GM12878 (cell line): ENCODE results near the gene MTRF1. TPM values are rescaled to one million over a fixed set of nuclear protein-coding genes. Genes with fewer than 3 reads are reported as not detected.

Experiments
- ATAC-seq: fragments of 200-7000 bp; cut with Tn5 transposase; 3 replicates; pipeline ENCODE4 v1.9.1; 2020; ENCODE audit warnings: mild to moderate bottlenecking, moderate library complexity
- BruUV-seq: library from RNA; stranded (reverse); fragments of 400-500 nt; replicated peaks from 2 replicates; lab custom pipeline; 2021; lab: Mats Ljungman, UMichigan
- CTCF ChIA-PET: fragments of 300-600 bp; sonication (Branson Sonifier 250); formaldehyde crosslinking; extraction: SDS; loops from one replicate; lab custom pipeline; 2021; ENCODE audit warnings: inconsistent platforms; lab: Yijun Ruan, JAX
- POLR2A ChIA-PET: fragments of 350-600 bp; formaldehyde crosslinking; extraction: SDS; loops from one replicate; lab custom pipeline; 2021; ENCODE audit warnings: inconsistent platforms; lab: Charles Lee
- RAD21 ChIA-PET: fragments of 300-600 bp; sonication (Branson Sonifier 250); formaldehyde crosslinking; loops from one replicate; lab custom pipeline; 2023; ENCODE audit warnings: antibody characterized with exemption; ENCODE audit not compliant: unreplicated experiment; lab: Charles Lee
- SMC1A ChIA-PET: fragments of 300-600 bp; sonication (Branson Sonifier 250); formaldehyde crosslinking; loops from one replicate; lab custom pipeline; 2023; ENCODE audit not compliant: unreplicated experiment, uncharacterized antibody; lab: Charles Lee
- DNase-seq: peaks from one replicate; pipeline ENCODE4 v3.0.0-alpha.2; 2011; ENCODE audit warnings: low read depth, low spot score
- FAIRE-seq: peaks from 3 replicates; lab custom pipeline; 2011; peaks lifted over from hg19 to GRCh38; lab: Jason Lieb, UNC
- H2AFZ ChIP-seq: 2 replicates; pipeline ENCODE4 v1.6.0; 2011; ENCODE audit warnings: low read depth, low read length, control low read depth; ENCODE audit not compliant: control insufficient read depth
- H3K27ac ChIP-seq: 2 replicates; pipeline ENCODE4 v1.5.1; 2011; ENCODE audit warnings: control low read depth; ENCODE audit not compliant: control insufficient read depth, insufficient read depth
- H3K27me3 ChIP-seq, 2 experiments: replicated peaks in 1 of 2; 2 replicates each; pipeline versions ENCODE4 v1.6.0 to v1.6.1; 2011; ENCODE audit warnings: low read length in 1 of 2; ENCODE audit not compliant: control insufficient read depth in 2 of 2, insufficient read depth in 2 of 2
- H3K36me3 ChIP-seq, 2 experiments: 2 replicates each; pipeline ENCODE4 v1.5.1; 2011; ENCODE audit warnings: low read length in 1 of 2; ENCODE audit not compliant: control insufficient read depth in 2 of 2, insufficient read depth in 2 of 2
- H3K4me1 ChIP-seq: 2 replicates; pipeline ENCODE4 v1.6.1; 2011; ENCODE audit warnings: mild to moderate bottlenecking, low read length, moderate library complexity, mixed read lengths; ENCODE audit not compliant: control insufficient read depth, insufficient read depth
- H3K4me2 ChIP-seq: 2 replicates; pipeline ENCODE4 v1.6.0; 2011; ENCODE audit warnings: control low read depth; ENCODE audit not compliant: control insufficient read depth, insufficient read depth
- H3K4me3 ChIP-seq: fragments of 200-600 bp; sonication (generic); 2 replicates; pipeline ENCODE4 v1.5.1; 2016
- H3K79me2 ChIP-seq: 2 replicates; pipeline ENCODE4 v1.6.0; 2011; ENCODE audit warnings: low read length; ENCODE audit not compliant: control insufficient read depth, insufficient read depth
- H3K9ac ChIP-seq: 2 replicates; pipeline ENCODE4 v1.8.0; 2011; ENCODE audit warnings: low read length, control low read depth, mixed read lengths; ENCODE audit not compliant: control insufficient read depth, insufficient read depth
- H3K9me3 ChIP-seq: replicated peaks from 3 replicates; pipeline ENCODE4 v1.5.1; 2011; ENCODE audit warnings: mild to moderate bottlenecking, low read length; ENCODE audit not compliant: control insufficient read depth, insufficient read depth
- H4K20me1 ChIP-seq: 2 replicates; pipeline ENCODE4 v1.6.0; 2011; ENCODE audit not compliant: control insufficient read depth, insufficient read depth
- BMI1 ChIP-seq: fragments of 450-650 bp; IDR thresholded peaks from 2 replicates; pipeline ENCODE4 v1.6.1; 2016; ENCODE audit warnings: mild to moderate bottlenecking, moderate library complexity, borderline replicate concordance
- CEBPB ChIP-seq, 2 experiments: fragments of 150-350 bp in 1 of 2; IDR thresholded peaks; 2 replicates each; pipeline ENCODE4 v1.6.1; 2012 to 2014; ENCODE audit warnings: low read depth in 2 of 2, low read length in 2 of 2, borderline replicate concordance in 1 of 2, inconsistent platforms in 1 of 2
- E2F8 ChIP-seq: fragments of 450-650 bp; IDR thresholded peaks from 2 replicates; pipeline ENCODE4 v1.6.1; 2018; ENCODE audit warnings: mild to moderate bottlenecking, low read depth, moderate library complexity; ENCODE audit not compliant: partially characterized antibody
- ETV6 ChIP-seq, 2 experiments: fragments of 450-650 bp in 1 of 2; IDR thresholded peaks in 1 of 2; conservative IDR thresholded peaks in 1 of 2; 2 replicates each; pipeline ENCODE4 v1.6.1; 2014; ENCODE audit warnings: antibody characterized with exemption in 1 of 2, borderline replicate concordance in 1 of 2, low read depth in 1 of 2, mild to moderate bottlenecking in 1 of 2, moderate library complexity in 1 of 2
- JUND ChIP-seq: IDR thresholded peaks from 2 replicates; pipeline ENCODE4 v1.6.1; 2012; ENCODE audit warnings: low read depth, mild to moderate bottlenecking, low read length, improper control_type of control experiment, moderate library complexity
- MAX ChIP-seq: IDR thresholded peaks from 2 replicates; pipeline ENCODE4 v1.6.1; 2012; ENCODE audit warnings: low read depth, low read length, improper control_type of control experiment
- NFXL1 ChIP-seq: fragments of 450-650 bp; IDR thresholded peaks from 2 replicates; pipeline ENCODE4 v1.6.1; 2017; ENCODE audit warnings: antibody characterized with exemption, mild to moderate bottlenecking, borderline replicate concordance
- PAX5 ChIP-seq: IDR thresholded peaks from 2 replicates; pipeline ENCODE4 v1.6.1; 2011; ENCODE audit warnings: low read depth, low read length, borderline replicate concordance
- RBBP5 ChIP-seq: fragments of 200-600 bp; sonication (generic); conservative IDR thresholded peaks from 2 replicates; pipeline ENCODE4 v1.6.1; 2016
- SPI1 ChIP-seq: IDR thresholded peaks from 2 replicates; pipeline ENCODE4 v1.6.1; 2011; ENCODE audit warnings: low read depth, mild to moderate bottlenecking, low read length, moderate library complexity, borderline replicate concordance; ENCODE audit not compliant: insufficient read depth
- YY1 ChIP-seq: IDR thresholded peaks from 2 replicates; pipeline ENCODE4 v1.6.1; 2011; ENCODE audit warnings: low read depth, mild to moderate bottlenecking, low read length
- ZNF207 ChIP-seq: fragments of 450-650 bp; IDR thresholded peaks from 2 replicates; pipeline ENCODE4 v1.6.1; 2014; ENCODE audit warnings: antibody characterized with exemption, mild to moderate bottlenecking, borderline replicate concordance
- WGBS: methylation state at CpG from one replicate; pipeline ENCODE4 v1.1.6; 2016; ENCODE audit warnings: low lambda C conversion rate; ENCODE audit not compliant: insufficient replicate concordance, insufficient coverage; ENCODE audit errors: missing lambda C conversion rate; 5-methylcytosine and 5-hydroxymethylcytosine counted together
- in situ Hi-C: fragments of 300-500 bp; cut with MboI; formaldehyde crosslinking; loops from 9 replicates; pipeline ENCODE4 v1.14.3; 2018; ENCODE audit warnings: mixed read lengths
- intact Hi-C: fragments of 100-400 bp; cut with micrococcal nuclease; formaldehyde crosslinking; loops from one replicate; pipeline ENCODE4 v1.14.2; 2022; ENCODE audit not compliant: unreplicated experiment
- polyA plus RNA-seq, 11 experiments: library from polyadenylated mRNA; depleted of rRNA in 4 of 11; unstranded in 6 of 11; stranded (reverse) in 5 of 11; fragments of >200 nt; fragmentation: Nextera tagmentation in 4 of 11; fragmentation: Illumina TruSeq in 1 of 11; extraction: Ambion mirVana in 4 of 11; extraction: Trizol in 1 of 11; gene quantifications; 1 replicate in 1 of 11; 2 replicates in 10 of 11; pipeline versions ENCODE4 v1.2.1 to v1.2.3, GENCODE V29; 2011 to 2016; ENCODE audit warnings: inconsistent platforms in 2 of 11, missing spikeins in 2 of 11, low read depth in 1 of 11
- total RNA-seq, 4 experiments: library from RNA; depleted of rRNA in 3 of 4; stranded (reverse); fragments of >200 nt in 3 of 4; fragmentation: Illumina TruSeq in 1 of 4; extraction: Trizol in 1 of 4; gene quantifications; 2 replicates each; pipeline versions ENCODE4 v1.2.1 to v1.2.3, GENCODE V29; 2013 to 2021
- TF ChIP-seq, protein P1 (sequence below): IDR thresholded peaks from 2 replicates; pipeline ENCODE4 v1.6.1; 2011; ENCODE audit warnings: borderline replicate concordance, low read depth, mild to moderate bottlenecking, moderate library complexity, low read length; ENCODE audit not compliant: insufficient read depth, poor library complexity, severe bottlenecking
- TF ChIP-seq, protein P2 (sequence below): fragments of 450-650 bp; IDR thresholded peaks from 2 replicates; pipeline ENCODE4 v1.6.1; 2017; ENCODE audit warnings: mild to moderate bottlenecking, moderate library complexity

Gene MTRF1
- total and polyA plus RNA-seq, 10 of the 15 experiments (the other 5 are each of a cell fraction or from before 2014, with no cell fraction given) = 12.1 to 33.7 (median 20.6) TPM

GRCh38 chr13:41307884-41308640 lies 44.7 kb upstream of the MTRF1 start:
- DNase-seq (no peak), ATAC-seq (no peak), FAIRE-seq (no peak)
- ChIA-PET CTCF (no interaction called here), SMC1A (no interaction called here), RAD21 (no interaction called here), POLR2A (no interaction called here)
- Histone ChIP-seq H3K4me3 (no peak overlapping the region), H3K4me2 (no peak overlapping the region), H2AFZ (no peak overlapping the region), H3K9me3 (no peaks in the 10 kb centered on the region), H3K36me3 (no peaks in the 10 kb centered on the region), H3K27ac (no peak overlapping the region), H3K27me3 (no peaks in the 10 kb centered on the region), H4K20me1 (no peaks in the 10 kb centered on the region), H3K9ac (no peak overlapping the region), H3K79me2 (peaks cover 20% of the 10 kb centered on the region), H3K4me1 (no peaks in the 10 kb centered on the region)
- intact Hi-C loops (no loop called here), in situ Hi-C loops (no loop called here)
- WGBS = 79% methylated on average over 11 of the region's 11 CpGs
- BruUV-seq = no TSS peak
- TF ChIP-seq SPI1 (no peak), MAX (no peak), CEBPB (IDR thresholded peaks at IDR 0.05; ENCODE audit: borderline replicate concordance in 1 of 2, low read depth in 2 of 2, low read length in 2 of 2) (no peak), BMI1 (no peak), ETV6 (conservative IDR thresholded peaks at IDR 0.05 in 1 of 2, IDR thresholded peaks at IDR 0.05 in 1 of 2; ENCODE audit: borderline replicate concordance in 1 of 2, low read depth in 1 of 2) (no peak), E2F8 (no peak), NFXL1 (no peak), ZNF207 (no peak), JUND (no peak), RBBP5 (no peak), PAX5 (no peak), YY1 (no peak)
- TF ChIP-seq, protein P1, sequence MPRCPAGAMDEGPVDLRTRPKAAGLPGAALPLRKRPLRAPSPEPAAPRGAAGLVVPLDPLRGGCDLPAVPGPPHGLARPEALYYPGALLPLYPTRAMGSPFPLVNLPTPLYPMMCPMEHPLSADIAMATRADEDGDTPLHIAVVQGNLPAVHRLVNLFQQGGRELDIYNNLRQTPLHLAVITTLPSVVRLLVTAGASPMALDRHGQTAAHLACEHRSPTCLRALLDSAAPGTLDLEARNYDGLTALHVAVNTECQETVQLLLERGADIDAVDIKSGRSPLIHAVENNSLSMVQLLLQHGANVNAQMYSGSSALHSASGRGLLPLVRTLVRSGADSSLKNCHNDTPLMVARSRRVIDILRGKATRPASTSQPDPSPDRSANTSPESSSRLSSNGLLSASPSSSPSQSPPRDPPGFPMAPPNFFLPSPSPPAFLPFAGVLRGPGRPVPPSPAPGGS = no peak
- TF ChIP-seq, protein P2, sequence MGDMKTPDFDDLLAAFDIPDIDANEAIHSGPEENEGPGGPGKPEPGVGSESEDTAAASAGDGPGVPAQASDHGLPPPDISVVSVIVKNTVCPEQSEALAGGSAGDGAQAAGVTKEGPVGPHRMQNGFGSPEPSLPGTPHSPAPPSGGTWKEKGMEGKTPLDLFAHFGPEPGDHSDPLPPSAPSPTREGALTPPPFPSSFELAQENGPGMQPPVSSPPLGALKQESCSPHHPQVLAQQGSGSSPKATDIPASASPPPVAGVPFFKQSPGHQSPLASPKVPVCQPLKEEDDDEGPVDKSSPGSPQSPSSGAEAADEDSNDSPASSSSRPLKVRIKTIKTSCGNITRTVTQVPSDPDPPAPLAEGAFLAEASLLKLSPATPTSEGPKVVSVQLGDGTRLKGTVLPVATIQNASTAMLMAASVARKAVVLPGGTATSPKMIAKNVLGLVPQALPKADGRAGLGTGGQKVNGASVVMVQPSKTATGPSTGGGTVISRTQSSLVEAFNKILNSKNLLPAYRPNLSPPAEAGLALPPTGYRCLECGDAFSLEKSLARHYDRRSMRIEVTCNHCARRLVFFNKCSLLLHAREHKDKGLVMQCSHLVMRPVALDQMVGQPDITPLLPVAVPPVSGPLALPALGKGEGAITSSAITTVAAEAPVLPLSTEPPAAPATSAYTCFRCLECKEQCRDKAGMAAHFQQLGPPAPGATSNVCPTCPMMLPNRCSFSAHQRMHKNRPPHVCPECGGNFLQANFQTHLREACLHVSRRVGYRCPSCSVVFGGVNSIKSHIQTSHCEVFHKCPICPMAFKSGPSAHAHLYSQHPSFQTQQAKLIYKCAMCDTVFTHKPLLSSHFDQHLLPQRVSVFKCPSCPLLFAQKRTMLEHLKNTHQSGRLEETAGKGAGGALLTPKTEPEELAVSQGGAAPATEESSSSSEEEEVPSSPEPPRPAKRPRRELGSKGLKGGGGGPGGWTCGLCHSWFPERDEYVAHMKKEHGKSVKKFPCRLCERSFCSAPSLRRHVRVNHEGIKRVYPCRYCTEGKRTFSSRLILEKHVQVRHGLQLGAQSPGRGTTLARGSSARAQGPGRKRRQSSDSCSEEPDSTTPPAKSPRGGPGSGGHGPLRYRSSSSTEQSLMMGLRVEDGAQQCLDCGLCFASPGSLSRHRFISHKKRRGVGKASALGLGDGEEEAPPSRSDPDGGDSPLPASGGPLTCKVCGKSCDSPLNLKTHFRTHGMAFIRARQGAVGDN = no peak
